ENCODE results near the gene ABCD1.

The ABCD1 gene

GRCh38 chrX:153782871-153783270 lies 58.2 kb downstream of the ABCD1 start:
- no peak for TF ChIP-seq CTCF (IDR thresholded peaks at IDR 0.05; ENCODE audit: low read length)
- no peak for TF ChIP-seq EZH2 (IDR thresholded peaks at IDR 0.05; ENCODE audit: borderline replicate concordance, low read length)
- Histone ChIP-seq H4K20me1 (ENCODE audit: insufficient read depth, low read length) (no peaks in the 10 kb centered on the region), H3K36me3 (ENCODE audit: insufficient read depth, low read length) (peaks cover 16% of the 10 kb centered on the region), H3K9ac (ENCODE audit: low read length) (no peak overlapping the region), H3K27ac (ENCODE audit: low read depth, low read length, poor library complexity, severe bottlenecking) (no peak overlapping the region), H3F3A (ENCODE audit: insufficient read depth, low read length) (no peaks in the 10 kb centered on the region), H3K9me2 (ENCODE audit: low read depth, low read length) (no peaks in the 10 kb centered on the region), H3K4me2 (ENCODE audit: low read length) (no peak overlapping the region), H3K27me3 (ENCODE audit: insufficient read depth, low read length) (no peaks in the 10 kb centered on the region), H3K4me1 (ENCODE audit: insufficient read depth, low read length, severe bottlenecking) (peaks cover 3% of the 10 kb centered on the region), H3K4me3 (ENCODE audit: low read depth, low read length, poor library complexity, severe bottlenecking) (no peak overlapping the region), H2AFZ (ENCODE audit: low read length) (no peak overlapping the region), H3K79me2 (ENCODE audit: insufficient read depth, low read length) (no peaks in the 10 kb centered on the region), H3K9me3 (ENCODE audit: low read length) (no peaks in the 10 kb centered on the region)

- Histone ChIP-seq H3K4me2 (ENCODE audit: low read length) (no peak overlapping the region), H3K9me3 (ENCODE audit: low read length) (no peaks in the 10 kb centered on the region), H3K9me2 (ENCODE audit: low read depth, low read length) (no peaks in the 10 kb centered on the region), H4K20me1 (ENCODE audit: insufficient read depth, low read length) (no peaks in the 10 kb centered on the region), H3K36me3 (ENCODE audit: insufficient read depth, low read length) (peaks cover 16% of the 10 kb centered on the region), H3K27ac (ENCODE audit: low read depth, low read length, poor library complexity, severe bottlenecking) (no peak overlapping the region), H3K9ac (ENCODE audit: low read length) (no peak overlapping the region), H3K27me3 (ENCODE audit: insufficient read depth, low read length) (no peaks in the 10 kb centered on the region), H3K4me3 (ENCODE audit: low read depth, low read length, poor library complexity, severe bottlenecking) (no peak overlapping the region), H3K4me1 (ENCODE audit: insufficient read depth, low read length, severe bottlenecking) (peaks cover 3% of the 10 kb centered on the region), H3K79me2 (ENCODE audit: insufficient read depth, low read length) (no peaks in the 10 kb centered on the region), H2AFZ (ENCODE audit: low read length) (no peak overlapping the region), H3F3A (ENCODE audit: insufficient read depth, low read length) (no peaks in the 10 kb centered on the region)
- TF ChIP-seq CTCF (IDR thresholded peaks at IDR 0.05; ENCODE audit: low read length) (no peak), EZH2 (IDR thresholded peaks at IDR 0.05; ENCODE audit: borderline replicate concordance, low read length) (no peak)
Observed at GRCh38 chrX:153783378-153784013, 58.8 kb downstream of the ABCD1 start.

DNA sequence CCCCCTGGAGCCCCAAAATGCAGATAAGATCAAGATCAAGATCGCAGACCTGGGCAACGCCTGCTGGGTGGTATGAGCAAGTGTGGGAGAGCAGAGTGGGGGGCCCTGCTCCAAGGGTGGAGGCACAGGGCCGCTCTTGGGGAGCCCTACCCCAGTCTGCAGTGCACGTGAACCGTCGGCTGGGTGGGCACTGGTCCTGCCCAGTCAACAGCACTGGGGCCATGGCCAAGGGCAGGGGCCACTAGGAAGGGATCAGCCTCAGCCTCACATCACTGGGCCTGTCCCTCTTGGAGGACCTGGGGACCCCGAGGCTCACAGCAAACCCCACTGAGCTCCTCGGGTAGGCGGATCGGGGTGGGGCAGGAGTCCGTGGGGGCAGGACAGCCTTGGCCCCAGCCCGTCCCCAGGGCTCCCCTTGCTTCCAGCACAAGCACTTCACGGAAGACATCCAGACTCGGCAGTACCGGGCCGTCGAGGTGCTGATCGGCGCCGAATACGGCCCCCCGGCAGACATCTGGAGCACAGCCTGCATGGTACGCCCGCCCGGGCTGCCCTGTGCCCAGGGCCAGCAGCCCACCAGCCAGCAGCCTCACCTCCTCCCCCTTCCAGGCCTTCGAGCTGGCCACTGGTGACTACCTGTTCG lies 59.8 kb downstream of the ABCD1 start:
- H3K36me3 ChIP-seq (ENCODE audit: insufficient read depth, low read length), result peaks cover 19% of the 10 kb centered on the region
- no peak overlapping the region for H3K9ac ChIP-seq (ENCODE audit: low read length)
- no peak overlapping the region for H3K4me3 ChIP-seq (ENCODE audit: low read depth, low read length, poor library complexity, severe bottlenecking)
- H3K27ac ChIP-seq (ENCODE audit: low read depth, low read length, poor library complexity, severe bottlenecking), result no peak overlapping the region
- no peaks in the 10 kb centered on the region for H3K9me2 ChIP-seq (ENCODE audit: low read depth, low read length)
- H4K20me1 ChIP-seq (ENCODE audit: insufficient read depth, low read length), result no peaks in the 10 kb centered on the region
- no peaks in the 10 kb centered on the region for H3K79me2 ChIP-seq (ENCODE audit: insufficient read depth, low read length)
- no peak overlapping the region for H3K4me2 ChIP-seq (ENCODE audit: low read length)
- TF ChIP-seq EZH2 (IDR thresholded peaks at IDR 0.05; ENCODE audit: borderline replicate concordance, low read length), result no peak
- no peak for TF ChIP-seq CTCF (IDR thresholded peaks at IDR 0.05; ENCODE audit: low read length)
- no peaks in the 10 kb centered on the region for H3K9me3 ChIP-seq (ENCODE audit: low read length)
- H2AFZ ChIP-seq (ENCODE audit: low read length), result no peak overlapping the region
- no peaks in the 10 kb centered on the region for H3K27me3 ChIP-seq (ENCODE audit: insufficient read depth, low read length)
- H3F3A ChIP-seq (ENCODE audit: insufficient read depth, low read length), result no peaks in the 10 kb centered on the region
- H3K4me1 ChIP-seq (ENCODE audit: insufficient read depth, low read length, severe bottlenecking), result peaks cover 3% of the 10 kb centered on the region

All from OCI-LY1 (cell line).